AG04449 (cell line): ENCODE data around the gene CCR1.

Experiments used
- CTCF ChIA-PET: fragments of 350-600 bp; formaldehyde crosslinking; extraction: SDS; loops from one replicate; lab custom pipeline; 2021; ENCODE audit warnings: antibody characterized with exemption; lab: Yijun Ruan, JAX
- POLR2A ChIA-PET: fragments of 400-600, 350-600 bp; formaldehyde crosslinking; extraction: SDS; loops from one replicate; lab custom pipeline; 2020; ENCODE audit warnings: antibody characterized with exemption, inconsistent platforms; lab: Yijun Ruan, JAX
- DNase-seq: peaks from one replicate; pipeline ENCODE4 v3.0.0-alpha.2; 2010; ENCODE audit warnings: low read depth, low spot score
- H3K4me3 ChIP-seq: 2 replicates; pipeline ENCODE4 v1.5.1; 2011; ENCODE audit warnings: low read depth, mild to moderate bottlenecking, control low read depth, low read length
- TF ChIP-seq, protein P1 (sequence below): IDR thresholded peaks from one replicate; pipeline ENCODE4 v1.5.1; 2011; ENCODE audit warnings: mild to moderate bottlenecking, moderate library complexity, low read length, control low read depth, inconsistent platforms; ENCODE audit not compliant: insufficient read depth; ENCODE audit errors: missing control alignments

Gene CCR1

DNA sequence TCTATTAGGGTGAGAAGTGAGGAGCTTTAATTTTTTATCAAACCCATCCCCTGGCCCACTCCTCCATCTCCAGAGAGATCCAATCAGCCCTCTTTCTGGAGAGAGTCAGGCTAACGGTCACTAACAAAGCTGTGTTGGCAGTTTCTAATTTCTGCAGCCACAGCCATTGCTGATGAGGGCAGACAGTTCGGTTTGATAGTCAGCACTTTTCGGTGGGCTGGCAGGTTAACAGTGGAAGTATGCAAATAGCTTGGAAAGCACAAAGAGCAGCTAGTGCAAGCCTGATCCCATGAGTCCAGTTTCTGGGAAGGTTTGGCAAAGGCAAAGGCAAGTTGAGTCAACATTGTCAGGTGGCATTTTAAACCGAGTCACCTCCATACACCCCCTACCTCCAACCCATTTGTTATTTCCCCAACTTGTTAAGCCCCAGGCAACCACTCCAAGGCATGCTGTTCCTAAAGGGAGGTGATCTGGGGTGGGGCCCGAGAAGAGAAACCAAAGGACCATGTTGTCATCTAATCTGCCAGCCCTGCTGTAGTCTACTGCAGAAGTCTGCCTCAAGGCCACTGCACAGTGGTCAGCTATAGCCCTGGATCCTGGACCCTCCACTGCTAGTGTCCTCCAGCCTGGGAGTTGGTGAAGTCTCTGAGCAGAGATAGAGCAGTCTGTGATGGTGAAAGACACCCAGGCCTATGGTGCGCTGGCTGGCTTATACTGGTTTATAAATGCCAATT lies 1.7 kb downstream of the CCR1 start:
- ChIA-PET POLR2A (no interaction called here), CTCF (no interaction called here)
- TF ChIP-seq, protein P1, sequence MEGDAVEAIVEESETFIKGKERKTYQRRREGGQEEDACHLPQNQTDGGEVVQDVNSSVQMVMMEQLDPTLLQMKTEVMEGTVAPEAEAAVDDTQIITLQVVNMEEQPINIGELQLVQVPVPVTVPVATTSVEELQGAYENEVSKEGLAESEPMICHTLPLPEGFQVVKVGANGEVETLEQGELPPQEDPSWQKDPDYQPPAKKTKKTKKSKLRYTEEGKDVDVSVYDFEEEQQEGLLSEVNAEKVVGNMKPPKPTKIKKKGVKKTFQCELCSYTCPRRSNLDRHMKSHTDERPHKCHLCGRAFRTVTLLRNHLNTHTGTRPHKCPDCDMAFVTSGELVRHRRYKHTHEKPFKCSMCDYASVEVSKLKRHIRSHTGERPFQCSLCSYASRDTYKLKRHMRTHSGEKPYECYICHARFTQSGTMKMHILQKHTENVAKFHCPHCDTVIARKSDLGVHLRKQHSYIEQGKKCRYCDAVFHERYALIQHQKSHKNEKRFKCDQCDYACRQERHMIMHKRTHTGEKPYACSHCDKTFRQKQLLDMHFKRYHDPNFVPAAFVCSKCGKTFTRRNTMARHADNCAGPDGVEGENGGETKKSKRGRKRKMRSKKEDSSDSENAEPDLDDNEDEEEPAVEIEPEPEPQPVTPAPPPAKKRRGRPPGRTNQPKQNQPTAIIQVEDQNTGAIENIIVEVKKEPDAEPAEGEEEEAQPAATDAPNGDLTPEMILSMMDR: no peak
- no peak for DNase-seq
- H3K4me3 ChIP-seq: no peak overlapping the region

DNA sequence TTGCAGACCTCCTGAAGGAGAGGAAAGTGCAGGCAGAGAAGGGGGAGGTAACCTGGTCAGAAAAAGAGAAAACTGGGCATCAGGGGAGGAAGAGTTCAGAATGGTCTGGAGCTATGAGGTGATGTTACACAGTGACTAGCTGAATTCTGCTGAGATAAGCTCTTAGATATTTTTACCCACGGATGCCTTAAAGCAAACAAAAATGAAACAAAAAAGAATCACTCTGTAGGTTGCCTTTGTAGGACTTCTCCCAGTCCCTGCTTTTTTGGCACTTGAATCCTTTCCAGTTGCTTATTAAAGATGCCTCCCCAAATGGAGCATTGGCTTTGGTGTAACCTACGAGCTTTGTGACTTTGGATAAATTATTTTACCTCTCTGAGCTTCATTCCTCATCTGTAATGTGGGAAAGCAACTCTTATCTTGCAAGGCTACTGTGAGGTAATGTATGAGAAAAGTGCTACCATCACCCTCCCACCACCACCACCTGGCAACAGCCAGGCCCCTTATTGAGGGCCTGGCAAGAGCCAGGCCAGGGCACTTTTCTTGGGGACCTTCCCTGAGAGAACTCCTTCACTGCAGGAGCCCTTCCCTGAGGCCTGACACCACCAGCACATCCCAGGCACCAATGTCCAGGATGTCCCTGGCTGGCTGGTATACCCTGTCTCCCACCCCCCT lies 2.7 kb downstream of the CCR1 start:
- no peak overlapping the region for H3K4me3 ChIP-seq
- CTCF ChIA-PET: no interaction called here
- no peak for DNase-seq
- TF ChIP-seq, protein P1: no peak
- POLR2A ChIA-PET: no interaction called here

DNA sequence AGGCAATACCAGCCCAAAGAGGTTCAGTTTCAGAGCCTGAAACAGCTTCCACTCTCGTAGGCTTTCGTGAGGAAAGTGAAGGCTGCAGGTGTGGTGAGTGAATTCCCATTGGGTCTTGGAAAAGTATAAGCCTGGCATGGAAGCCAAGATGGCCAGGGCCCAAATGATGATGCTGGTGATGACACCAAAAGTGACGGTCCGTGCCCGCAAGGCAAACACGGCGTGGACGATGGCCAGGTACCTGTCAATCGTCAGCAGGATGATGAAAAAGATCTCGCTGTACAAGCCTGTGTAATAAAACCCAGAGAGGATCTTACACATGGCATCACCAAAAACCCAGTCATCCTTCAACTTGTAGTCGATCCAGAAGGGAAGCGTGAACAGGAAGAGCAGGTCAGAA lies 4.4 kb downstream of the CCR1 start:
- POLR2A ChIA-PET: no interaction called here
- DNase-seq: no peak
- CTCF ChIA-PET: no interaction called here

DNA sequence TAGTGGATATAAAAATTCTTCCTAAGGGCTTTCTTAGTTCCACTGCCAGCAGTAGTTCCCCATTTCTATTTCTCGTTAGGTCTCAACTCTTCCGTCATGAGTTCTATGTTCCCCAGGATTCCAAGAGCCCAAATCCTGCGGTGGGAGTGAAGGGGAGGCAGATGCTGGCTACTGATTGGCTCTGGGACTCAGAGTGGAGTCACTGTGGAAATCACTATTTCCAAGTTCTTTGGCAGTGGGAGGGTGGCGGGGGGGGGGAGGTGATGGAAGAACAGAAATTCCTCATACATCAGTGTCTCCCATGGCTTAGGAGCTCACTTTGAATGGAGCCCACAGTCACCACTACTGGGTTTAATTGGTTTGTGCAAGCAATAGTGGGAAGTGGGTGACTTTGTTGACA lies 5.6 kb downstream of the CCR1 start:
- TF ChIP-seq, protein P1: no peak
- DNase-seq: no peak
- POLR2A ChIA-PET: no interaction called here
- no peak overlapping the region for H3K4me3 ChIP-seq
- CTCF ChIA-PET: no interaction called here

More for the DNA sequence above, 4.4 kb downstream of the CCR1 start:
- TF ChIP-seq, protein P1: no peak
- H3K4me3 ChIP-seq: no peak overlapping the region

DNA sequence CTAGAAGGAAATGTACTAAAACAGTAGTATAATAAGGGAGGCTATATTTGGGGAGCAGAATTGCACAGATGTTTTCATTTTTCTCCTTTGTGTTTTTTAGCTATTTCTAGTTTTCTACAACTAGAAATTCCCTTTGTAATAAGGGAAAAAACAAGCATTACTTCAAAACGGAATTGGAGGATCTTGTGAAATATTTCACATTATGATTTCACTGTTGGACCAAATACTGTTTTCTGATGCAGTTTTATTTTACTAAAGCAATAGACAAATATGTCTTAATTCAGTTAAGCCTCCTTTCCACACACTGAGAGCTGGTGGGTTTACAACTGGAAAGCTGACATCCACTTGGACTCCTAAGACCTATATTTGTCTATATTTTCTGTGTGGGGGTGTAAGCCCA lies 7.3 kb downstream of the CCR1 start:
- no peak for DNase-seq
- TF ChIP-seq, protein P1: no peak
- H3K4me3 ChIP-seq: no peak overlapping the region
- POLR2A ChIA-PET: no interaction called here
- CTCF ChIA-PET: no interaction called here

DNA sequence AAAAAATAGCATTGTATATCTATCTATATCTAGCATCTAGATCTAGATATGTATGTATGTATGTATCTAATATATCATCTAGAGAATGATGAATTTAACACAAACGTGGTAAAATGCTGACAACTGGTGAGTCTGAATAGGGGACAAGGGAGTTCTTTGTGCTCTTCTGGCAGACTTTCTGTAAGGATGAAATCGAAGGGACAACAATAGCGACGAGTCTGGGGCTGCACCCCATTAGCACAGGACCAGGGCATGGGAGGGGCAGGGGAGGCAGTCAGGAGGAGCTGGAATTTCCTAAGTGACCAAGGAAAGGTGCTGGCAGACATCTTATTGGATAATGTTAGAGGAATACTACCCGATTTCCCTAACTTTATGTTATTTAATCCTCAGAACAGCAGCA lies 7.9 kb downstream of the CCR1 start:
- TF ChIP-seq, protein P1: no peak
- ChIA-PET POLR2A (no interaction called here), CTCF (no interaction called here)
- no peak for DNase-seq
- H3K4me3 ChIP-seq: no peak overlapping the region
